Upper lobe of left lung (tissue), 6 donors: ENCODE data around the gene TMEM186. TPM values are rescaled to one million over a fixed set of nuclear protein-coding genes. Genes with fewer than 3 reads are reported as not detected.

Source experiments
- ATAC-seq, 2 donors: fragments of 200-7000 bp; cut with Tn5 transposase; one replicate each; pipeline ENCODE4 v1.9.1; 2022; ENCODE audit warnings: mild to moderate bottlenecking in 2 of 2, moderate library complexity in 2 of 2; ENCODE audit not compliant: low FRiP score in 2 of 2
- DNase-seq, 2 donors: peaks; one replicate each; pipeline ENCODE4 v3.0.0-alpha.2; 2019 to 2020
- H3K27ac ChIP-seq, 4 donors: fragments of 200-600 bp; sonication (generic); one replicate each; pipeline ENCODE4 v1.5.1; 2016 to 2019
- H3K27me3 ChIP-seq, 4 donors: fragments of 200-600 bp; sonication (generic); one replicate each; pipeline ENCODE4 v1.5.1; 2017 to 2019
- H3K36me3 ChIP-seq, 4 donors: fragments of 200-600 bp; sonication (generic); one replicate each; pipeline ENCODE4 v1.5.1; 2016 to 2019
- H3K4me1 ChIP-seq, 4 donors: fragments of 200-600 bp; sonication (generic); one replicate each; pipeline ENCODE4 v1.5.1; 2018 to 2019
- H3K4me3 ChIP-seq, 4 donors: fragments of 200-600 bp; sonication (generic); one replicate each; pipeline ENCODE4 v1.5.1; 2017 to 2019; ENCODE audit warnings: mild to moderate bottlenecking in 2 of 4, moderate library complexity in 1 of 4
- H3K9me3 ChIP-seq, 4 donors: fragments of 200-600 bp; sonication (generic); one replicate each; pipeline ENCODE4 v1.5.1; 2018 to 2019
- EP300 ChIP-seq, 4 donors: sonication (generic); formaldehyde crosslinking; IDR thresholded peaks; one replicate each; pipeline ENCODE4 v1.5.1; 2017; ENCODE audit warnings: antibody characterized with exemption in 4 of 4, control low read depth in 2 of 4
- POLR2A ChIP-seq, 4 donors: fragments of 450-650 bp; IDR thresholded peaks; one replicate each; pipeline ENCODE4 v1.5.1; 2016 to 2017; ENCODE audit warnings: antibody characterized with exemption in 4 of 4, mild to moderate bottlenecking in 2 of 4
- POLR2AphosphoS5 ChIP-seq, 2 donors: sonication (generic); formaldehyde crosslinking; IDR thresholded peaks; one replicate each; pipeline ENCODE4 v1.5.1; 2017; ENCODE audit warnings: antibody characterized with exemption in 2 of 2
- WGBS, 2 donors: methylation state at CpG; one replicate each; pipeline ENCODE4 v1.1.5; 2017 to 2018; 5-methylcytosine and 5-hydroxymethylcytosine counted together
- total RNA-seq, 6 donors: library from RNA; depleted of rRNA in 4 of 6; stranded (reverse); fragments of >200 nt in 4 of 6; gene quantifications; one replicate each; pipeline versions ENCODE4 v1.1.0 to v1.2.1, GENCODE V29; 2016 to 2021
- TF ChIP-seq, protein P1 (sequence below), 6 experiments: fragments of 450-650 bp in 4 of 6; fragments of 200-600 bp in 2 of 6; sonication (generic) in 2 of 6; IDR thresholded peaks; one replicate each; pipeline ENCODE4 v1.5.1; 2016 to 2019; ENCODE audit warnings: antibody characterized with exemption in 6 of 6
- donor health status: DM: no; HTN: no; CAD: no; lungs with moderate emphysema.
- donor health status: DM: no; HTN: yes; CAD: no; lungs with severe emphysema.

Gene TMEM186
- total RNA-seq, 6 donors from 2014 or later: 4.2 to 10.7 (median 6.9) TPM

DNA sequence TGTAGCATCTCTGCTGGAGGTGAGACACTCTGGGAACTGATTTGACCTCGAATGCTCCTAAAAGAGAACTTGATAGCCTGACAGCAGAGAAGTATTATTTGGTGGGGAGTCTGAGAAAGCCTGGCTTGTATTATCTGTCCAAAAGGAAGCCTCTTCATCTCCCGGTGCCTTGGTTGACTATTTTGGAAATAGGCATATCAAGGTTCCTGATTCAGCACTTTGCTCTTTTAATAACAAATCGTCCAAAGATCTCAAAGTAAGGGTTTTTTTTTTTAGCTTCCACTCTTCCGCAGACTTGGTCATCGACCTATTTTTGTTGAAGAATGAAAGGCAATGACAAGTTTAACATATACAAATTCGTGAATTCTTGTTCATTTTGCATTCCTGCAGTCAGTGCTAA, 14.8 kb downstream of the TMEM186 start:
- H3K4me3 ChIP-seq: no peak overlapping the region
- TF ChIP-seq, protein P1, sequence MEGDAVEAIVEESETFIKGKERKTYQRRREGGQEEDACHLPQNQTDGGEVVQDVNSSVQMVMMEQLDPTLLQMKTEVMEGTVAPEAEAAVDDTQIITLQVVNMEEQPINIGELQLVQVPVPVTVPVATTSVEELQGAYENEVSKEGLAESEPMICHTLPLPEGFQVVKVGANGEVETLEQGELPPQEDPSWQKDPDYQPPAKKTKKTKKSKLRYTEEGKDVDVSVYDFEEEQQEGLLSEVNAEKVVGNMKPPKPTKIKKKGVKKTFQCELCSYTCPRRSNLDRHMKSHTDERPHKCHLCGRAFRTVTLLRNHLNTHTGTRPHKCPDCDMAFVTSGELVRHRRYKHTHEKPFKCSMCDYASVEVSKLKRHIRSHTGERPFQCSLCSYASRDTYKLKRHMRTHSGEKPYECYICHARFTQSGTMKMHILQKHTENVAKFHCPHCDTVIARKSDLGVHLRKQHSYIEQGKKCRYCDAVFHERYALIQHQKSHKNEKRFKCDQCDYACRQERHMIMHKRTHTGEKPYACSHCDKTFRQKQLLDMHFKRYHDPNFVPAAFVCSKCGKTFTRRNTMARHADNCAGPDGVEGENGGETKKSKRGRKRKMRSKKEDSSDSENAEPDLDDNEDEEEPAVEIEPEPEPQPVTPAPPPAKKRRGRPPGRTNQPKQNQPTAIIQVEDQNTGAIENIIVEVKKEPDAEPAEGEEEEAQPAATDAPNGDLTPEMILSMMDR (IDR thresholded peaks at IDR 0.05): no peak
- TF ChIP-seq POLR2AphosphoS5 (IDR thresholded peaks at IDR 0.05): no peak
- TF ChIP-seq POLR2A (IDR thresholded peaks at IDR 0.05): no peak
- TF ChIP-seq EP300 (IDR thresholded peaks at IDR 0.05): no peak
- no peaks in the 10 kb centered on the region for H3K9me3 ChIP-seq
- peaks cover 0 to 9% (median 0%) of the 10 kb centered on the region in 4 donors for H3K36me3 ChIP-seq
- no peak for DNase-seq
- H3K27me3 ChIP-seq: no peaks in the 10 kb centered on the region
- H3K27ac ChIP-seq: no peak overlapping the region
- H3K4me1 ChIP-seq: no peaks in the 10 kb centered on the region
- ATAC-seq: no peak
- 51 to 57% methylated on average over 6 of the region's 6 CpGs for WGBS, 2 donors

DNA sequence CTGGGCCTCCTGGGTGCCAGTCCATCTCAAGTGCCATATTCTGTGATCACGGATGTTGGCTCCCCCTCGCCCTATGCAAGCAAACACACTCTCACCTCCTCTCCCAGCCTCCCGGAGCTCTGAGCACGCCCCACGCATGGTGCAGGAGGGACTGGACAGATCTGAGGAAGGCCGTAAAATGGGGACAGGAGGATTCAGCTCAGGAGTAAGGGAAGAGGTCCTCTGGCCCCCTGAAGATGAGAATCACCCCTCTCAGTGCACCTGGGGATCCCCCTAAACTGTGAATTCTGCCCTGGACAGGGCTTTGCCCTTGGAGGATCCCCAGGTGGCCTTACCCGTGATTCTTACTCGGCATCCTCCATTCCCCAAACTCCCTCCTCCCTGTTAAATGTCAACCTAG, 15.6 kb downstream of the TMEM186 start:
- Histone ChIP-seq H3K4me1 (no peaks in the 10 kb centered on the region), H3K4me3 (no peak overlapping the region), H3K9me3 (no peaks in the 10 kb centered on the region), H3K36me3 (peaks cover 0 to 9% (median 0%) of the 10 kb centered on the region in 4 donors), H3K27ac (no peak overlapping the region), H3K27me3 (no peaks in the 10 kb centered on the region)
- TF ChIP-seq POLR2AphosphoS5 (IDR thresholded peaks at IDR 0.05): no peak
- 90 to 93% methylated on average over 7 to 8 of the region's 8 CpGs for WGBS, 2 donors
- ATAC-seq (no peak), DNase-seq (no peak)

DNA sequence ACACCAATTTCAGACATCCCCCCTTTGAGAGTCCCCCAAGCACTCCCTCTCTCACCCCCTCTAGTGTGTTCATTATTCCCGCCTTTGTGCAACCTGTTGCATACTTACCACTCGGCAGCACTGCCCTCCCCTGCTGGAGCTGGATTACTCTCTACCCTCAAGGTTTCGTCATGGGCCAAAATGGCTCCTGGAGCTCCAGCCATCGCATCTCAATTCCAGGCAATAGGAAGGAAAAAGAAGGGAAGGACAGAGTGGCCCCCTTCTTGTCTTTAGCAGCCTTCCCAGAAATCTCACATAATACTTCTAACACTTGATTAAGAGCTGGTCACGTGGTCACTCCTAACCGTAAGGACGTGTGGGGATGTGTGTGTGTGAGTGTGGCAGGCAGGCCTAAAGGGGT, 20.2 kb downstream of the TMEM186 start:
- H3K9me3 ChIP-seq: no peaks in the 10 kb centered on the region

DNA sequence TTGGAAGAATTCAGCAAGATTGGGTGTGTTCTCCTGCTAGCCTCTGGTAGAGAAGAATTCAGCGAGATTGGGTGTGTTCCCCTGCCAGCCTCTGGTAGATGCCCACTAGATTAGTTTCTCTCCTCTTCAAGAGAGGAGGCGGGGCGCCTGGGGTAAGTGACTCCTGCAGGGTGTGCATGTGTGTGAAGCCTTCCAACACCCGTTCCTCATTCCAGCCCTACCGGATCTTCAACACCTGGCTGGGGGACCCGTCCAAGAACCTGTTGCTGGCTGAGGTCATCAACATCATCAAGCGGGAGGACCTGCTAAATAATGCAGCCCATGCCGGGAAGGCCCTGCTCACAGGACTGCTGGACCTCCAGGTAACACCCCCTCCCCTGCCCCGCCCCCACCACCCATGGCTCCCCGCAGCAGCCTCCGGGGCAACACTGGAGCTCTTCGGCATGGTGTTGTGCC, 21.3 kb downstream of the TMEM186 start:
- DNase-seq (no peak), ATAC-seq (no peak)
- H3K4me1 ChIP-seq: no peaks in the 10 kb centered on the region

More for the DNA sequence above, 20.2 kb downstream of the TMEM186 start:
- 94 to 95% methylated on average over 7 of the region's 7 CpGs for WGBS, 2 donors
- no peak overlapping the region for H3K4me3 ChIP-seq
- H3K27me3 ChIP-seq: no peaks in the 10 kb centered on the region
- TF ChIP-seq, protein P1 (IDR thresholded peaks at IDR 0.05): no peak
- no peak for TF ChIP-seq EP300 (IDR thresholded peaks at IDR 0.05)
- no peak for TF ChIP-seq POLR2A (IDR thresholded peaks at IDR 0.05)
- no peak for TF ChIP-seq POLR2AphosphoS5 (IDR thresholded peaks at IDR 0.05)
- no peaks in the 10 kb centered on the region for H3K4me1 ChIP-seq
- ATAC-seq (no peak), DNase-seq (no peak)
- H3K36me3 ChIP-seq: peaks cover 0 to 25% (median 1%) of the 10 kb centered on the region in 4 donors
- no peak overlapping the region for H3K27ac ChIP-seq

DNA sequence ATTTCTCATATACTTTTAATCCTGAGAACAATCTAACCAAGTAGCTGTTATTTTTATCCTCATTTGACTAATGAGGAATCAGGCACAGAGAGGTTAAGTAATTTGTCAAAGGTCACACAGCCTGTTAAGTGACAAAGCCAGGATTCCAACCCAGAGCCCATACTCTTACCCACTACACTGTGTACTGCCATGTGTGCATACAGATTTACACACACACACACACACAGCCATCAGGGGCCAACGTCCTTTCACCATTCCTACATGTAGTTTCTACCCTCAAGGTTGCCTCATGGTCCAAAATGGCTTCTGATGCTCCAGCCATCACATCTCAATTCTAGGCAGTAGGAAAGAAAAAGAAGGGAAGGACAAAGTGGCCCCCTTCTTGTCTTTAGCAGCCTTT, 22.1 kb downstream of the TMEM186 start:
- 58 to 100% methylated on average over 1 of the region's 1 CpG for WGBS, 2 donors

More for the DNA sequence above, 21.3 kb downstream of the TMEM186 start:
- no peaks in the 10 kb centered on the region for H3K9me3 ChIP-seq
- 71 to 73% methylated on average over 9 to 10 of the region's 12 CpGs for WGBS, 2 donors
- H3K4me3 ChIP-seq: no peak overlapping the region
- H3K27me3 ChIP-seq: no peaks in the 10 kb centered on the region
- peaks cover 0 to 25% (median 1%) of the 10 kb centered on the region in 4 donors for H3K36me3 ChIP-seq
- H3K27ac ChIP-seq: no peak overlapping the region
- TF ChIP-seq EP300 (IDR thresholded peaks at IDR 0.05): no peak
- TF ChIP-seq POLR2AphosphoS5 (IDR thresholded peaks at IDR 0.05): no peak
- TF ChIP-seq, protein P1 (IDR thresholded peaks at IDR 0.05): no peak
- TF ChIP-seq POLR2A (IDR thresholded peaks at IDR 0.05): no peak

DNA sequence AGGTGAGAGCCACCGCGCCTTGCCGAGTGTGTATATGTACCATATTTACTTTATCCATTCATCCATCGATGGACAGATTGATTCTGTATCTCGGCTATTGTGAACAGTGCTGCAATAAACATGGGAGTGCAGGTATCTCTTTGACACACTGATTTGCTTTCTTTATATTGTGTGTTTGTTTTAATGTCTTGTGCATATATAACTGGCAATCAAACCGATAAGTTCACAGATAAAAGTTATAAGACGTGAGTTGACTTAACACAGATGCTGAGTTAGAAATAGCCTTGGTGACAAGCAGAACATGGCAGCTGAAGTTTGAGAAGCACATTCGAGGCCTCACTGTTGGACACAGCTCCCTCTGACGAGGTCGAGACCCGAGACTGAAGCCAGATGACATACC, 23.2 kb downstream of the TMEM186 start:
- Histone ChIP-seq H3K27ac (no peak overlapping the region), H3K4me3 (no peak overlapping the region), H3K9me3 (no peaks in the 10 kb centered on the region), H3K4me1 (no peaks in the 10 kb centered on the region), H3K36me3 (peaks cover 0 to 19% (median 1%) of the 10 kb centered on the region in 4 donors), H3K27me3 (no peaks in the 10 kb centered on the region)
- no peak for TF ChIP-seq EP300 (IDR thresholded peaks at IDR 0.05)
- TF ChIP-seq, protein P1 (IDR thresholded peaks at IDR 0.05): no peak
- no peak for TF ChIP-seq POLR2A (IDR thresholded peaks at IDR 0.05)
- TF ChIP-seq POLR2AphosphoS5 (IDR thresholded peaks at IDR 0.05): no peak
- ATAC-seq (no peak), DNase-seq (no peak)
- 86 to 95% methylated on average over 11 of the region's 11 CpGs for WGBS, 2 donors

More for the DNA sequence above, 22.1 kb downstream of the TMEM186 start:
- no peaks in the 10 kb centered on the region for H3K4me1 ChIP-seq
- H3K9me3 ChIP-seq: no peaks in the 10 kb centered on the region
- no peak for DNase-seq
- H3K36me3 ChIP-seq: peaks cover 0 to 25% (median 1%) of the 10 kb centered on the region in 4 donors
- no peak overlapping the region for H3K4me3 ChIP-seq
- ATAC-seq: no peak
- no peak for TF ChIP-seq EP300 (IDR thresholded peaks at IDR 0.05)
- H3K27ac ChIP-seq: no peak overlapping the region
- no peaks in the 10 kb centered on the region for H3K27me3 ChIP-seq
